Measurements from ENCODE around the gene SLC25A42.

GRCh38 chr19:19054939-19055440 is 8.8 kb upstream of the SLC25A42 start:
- TF ChIP-seq, protein P1, sequence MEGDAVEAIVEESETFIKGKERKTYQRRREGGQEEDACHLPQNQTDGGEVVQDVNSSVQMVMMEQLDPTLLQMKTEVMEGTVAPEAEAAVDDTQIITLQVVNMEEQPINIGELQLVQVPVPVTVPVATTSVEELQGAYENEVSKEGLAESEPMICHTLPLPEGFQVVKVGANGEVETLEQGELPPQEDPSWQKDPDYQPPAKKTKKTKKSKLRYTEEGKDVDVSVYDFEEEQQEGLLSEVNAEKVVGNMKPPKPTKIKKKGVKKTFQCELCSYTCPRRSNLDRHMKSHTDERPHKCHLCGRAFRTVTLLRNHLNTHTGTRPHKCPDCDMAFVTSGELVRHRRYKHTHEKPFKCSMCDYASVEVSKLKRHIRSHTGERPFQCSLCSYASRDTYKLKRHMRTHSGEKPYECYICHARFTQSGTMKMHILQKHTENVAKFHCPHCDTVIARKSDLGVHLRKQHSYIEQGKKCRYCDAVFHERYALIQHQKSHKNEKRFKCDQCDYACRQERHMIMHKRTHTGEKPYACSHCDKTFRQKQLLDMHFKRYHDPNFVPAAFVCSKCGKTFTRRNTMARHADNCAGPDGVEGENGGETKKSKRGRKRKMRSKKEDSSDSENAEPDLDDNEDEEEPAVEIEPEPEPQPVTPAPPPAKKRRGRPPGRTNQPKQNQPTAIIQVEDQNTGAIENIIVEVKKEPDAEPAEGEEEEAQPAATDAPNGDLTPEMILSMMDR (IDR thresholded peaks at IDR 0.05) = no peak
- TF ChIP-seq POLR2A (IDR thresholded peaks at IDR 0.05) = no peak
